K562 (cell line): ENCODE results near the gene MCC. TPM values are rescaled to one million over a fixed set of nuclear protein-coding genes. Genes with fewer than 3 reads are reported as not detected.

ENCODE experiments used
- ATAC-seq: fragments of 200-7000 bp; cut with Tn5 transposase; 3 replicates; pipeline ENCODE4 v1.9.1; 2020; ENCODE audit warnings: moderate library complexity
- BruUV-seq: library from RNA; stranded (reverse); fragments of 400-500 nt; replicated peaks from 2 replicates; lab custom pipeline; 2021; lab: Mats Ljungman, UMichigan
- CTCF ChIA-PET: fragments of 300-600 bp; formaldehyde crosslinking; extraction: SDS; loops from one replicate; lab custom pipeline; 2021; ENCODE audit warnings: low intra/inter-chr PET ratio; lab: Yijun Ruan, JAX
- POLR2A ChIA-PET: fragments of 300-600, 350-650 bp; sonication (Branson Sonifier 250); formaldehyde crosslinking; extraction: SDS; loops from one replicate; lab custom pipeline; 2021; ENCODE audit warnings: antibody characterized with exemption, inconsistent platforms; lab: Yijun Ruan, JAX
- DNase-seq, 4 experiments: peaks; one replicate each; pipeline versions ENCODE4 v3.0.0 to v3.0.0-alpha.2; 2011 to 2018; ENCODE audit warnings: low spot score in 3 of 4, mixed read lengths in 3 of 4; ENCODE audit errors: extremely low read depth in 1 of 4
- FAIRE-seq: peaks from 2 replicates; lab custom pipeline; 2011; peaks lifted over from hg19 to GRCh38; lab: Jason Lieb, UNC
- H2AFZ ChIP-seq: 2 replicates; pipeline ENCODE4 v1.6.0; 2011; ENCODE audit warnings: low read depth, low read length, control low read depth, inconsistent platforms
- H3K27ac ChIP-seq: fragments of 200-600 bp; 3 replicates; pipeline ENCODE4 v1.8.0; 2011; ENCODE audit warnings: low read depth, mild to moderate bottlenecking, control low read depth, inconsistent platforms, low read length, moderate library complexity, mixed read lengths; ENCODE audit errors: extremely low read depth
- H3K27me3 ChIP-seq, 2 experiments: fragments of 300-600 bp in 1 of 2; 2 replicates in 1 of 2; 3 replicates in 1 of 2; pipeline versions ENCODE4 v1.6.0 to v1.8.0; 2011; ENCODE audit warnings: inconsistent platforms in 2 of 2, low read length in 2 of 2, mild to moderate bottlenecking in 1 of 2, mixed read lengths in 1 of 2, moderate library complexity in 1 of 2; ENCODE audit not compliant: control insufficient read depth in 2 of 2, insufficient read depth in 2 of 2
- H3K36me3 ChIP-seq: fragments of 300-600 bp; 3 replicates; pipeline ENCODE4 v1.8.0; 2011; ENCODE audit warnings: mild to moderate bottlenecking, low read length, inconsistent platforms; ENCODE audit not compliant: control insufficient read depth, insufficient read depth
- H3K4me1 ChIP-seq, 2 experiments: fragments of 200-600 bp in 1 of 2; replicated peaks in 1 of 2; 2 replicates in 1 of 2; 3 replicates in 1 of 2; pipeline versions ENCODE4 v1.5.1 to v1.8.0; 2011; ENCODE audit warnings: inconsistent platforms in 2 of 2, low read length in 2 of 2, mild to moderate bottlenecking in 1 of 2, mixed read lengths in 1 of 2, moderate library complexity in 1 of 2; ENCODE audit not compliant: control insufficient read depth in 2 of 2, insufficient read depth in 2 of 2
- H3K4me2 ChIP-seq: 2 replicates; pipeline ENCODE4 v1.6.1; 2011; ENCODE audit warnings: low read length, control low read depth, inconsistent platforms, mixed read lengths; ENCODE audit not compliant: insufficient read depth
- H3K4me3 ChIP-seq: fragments of 200-600 bp; sonication (generic), shearing (Covaris generic); 2 replicates; pipeline ENCODE4 v1.5.1; 2016; ENCODE audit warnings: control low read depth, inconsistent platforms
- H3K79me2 ChIP-seq: fragments of 200-600 bp; 3 replicates; pipeline ENCODE4 v1.8.0; 2011; ENCODE audit warnings: low read length, inconsistent platforms; ENCODE audit not compliant: control insufficient read depth, insufficient read depth
- H3K9ac ChIP-seq, 2 experiments: 2 replicates each; pipeline versions ENCODE4 v1.6.0 to v1.6.1; 2011; ENCODE audit warnings: low read depth in 2 of 2, low read length in 2 of 2, control low read depth in 1 of 2, inconsistent platforms in 1 of 2, mild to moderate bottlenecking in 1 of 2, mixed read lengths in 1 of 2; ENCODE audit not compliant: insufficient read depth in 1 of 2
- H3K9me1 ChIP-seq: one replicate; pipeline ENCODE4 v1.6.0; 2011; ENCODE audit warnings: inconsistent platforms, mild to moderate bottlenecking, low read length, moderate library complexity; ENCODE audit not compliant: control insufficient read depth, insufficient read depth
- H3K9me3 ChIP-seq: replicated peaks from 2 replicates; pipeline ENCODE4 v1.5.1; 2011; ENCODE audit warnings: low read depth, low read length, inconsistent platforms; ENCODE audit not compliant: control insufficient read depth, insufficient read depth
- H4K20me1 ChIP-seq: replicated peaks from 2 replicates; pipeline ENCODE4 v1.6.1; 2011; ENCODE audit warnings: low read length, inconsistent platforms, mixed read lengths; ENCODE audit not compliant: control insufficient read depth, insufficient read depth
- ARNT ChIP-seq, 2 experiments: fragments of 450-650 bp; IDR thresholded peaks; 2 replicates each; pipeline ENCODE4 v1.6.1; 2016; ENCODE audit warnings: mild to moderate bottlenecking in 1 of 2
- BCL6 ChIP-seq: fragments of 250-450 bp; sonication (Bioruptor Pico); IDR thresholded peaks from 2 replicates; pipeline ENCODE4 v1.4.0; 2020
- COPS2 ChIP-seq: fragments of 450-650 bp; conservative IDR thresholded peaks from 2 replicates; pipeline ENCODE4 v1.6.1; 2016; ENCODE audit warnings: mild to moderate bottlenecking, moderate library complexity
- CREBBP ChIP-seq: IDR thresholded peaks from one replicate; pipeline ENCODE4 v1.6.1; 2012; ENCODE audit warnings: low read depth, mild to moderate bottlenecking, control low read depth, inconsistent platforms, low read length
- FOXK1 ChIP-seq: sonication (generic); formaldehyde crosslinking; IDR thresholded peaks from 2 replicates; pipeline ENCODE4 v1.8.0; 2022; ENCODE audit warnings: missing genetic modification reagents, mild to moderate bottlenecking, borderline replicate concordance
- MCM2 ChIP-seq: fragments of 450-650 bp; IDR thresholded peaks from 2 replicates; pipeline ENCODE4 v1.6.1; 2017; ENCODE audit warnings: low read depth, mild to moderate bottlenecking
- MTA2 ChIP-seq: fragments of 450-650 bp; IDR thresholded peaks from 2 replicates; pipeline ENCODE4 v1.6.1; 2016; ENCODE audit warnings: low read depth
- MXI1 ChIP-seq: IDR thresholded peaks from 2 replicates; pipeline ENCODE4 v1.6.1; 2011; ENCODE audit warnings: low read depth, mild to moderate bottlenecking, improper control_type of control experiment, low read length
- NFXL1 ChIP-seq: fragments of 450-650 bp; formaldehyde crosslinking; IDR thresholded peaks from 2 replicates; pipeline ENCODE4 v1.4.0; 2021; ENCODE audit warnings: mild to moderate bottlenecking
- PPARD ChIP-seq: fragments of 250-450 bp; sonication (Bioruptor Pico); IDR thresholded peaks from 2 replicates; pipeline ENCODE4 v1.8.0; 2022; ENCODE audit warnings: inconsistent platforms, mild to moderate bottlenecking, moderate library complexity
- XRCC4 ChIP-seq: IDR thresholded peaks from one replicate; pipeline ENCODE4 v1.6.1; 2011; ENCODE audit not compliant: insufficient read depth, insufficient read length; ENCODE audit errors: extremely low read depth
- ZNF384 ChIP-seq: IDR thresholded peaks from 2 replicates; pipeline ENCODE4 v1.6.1; 2012; ENCODE audit warnings: low read depth, low read length, improper control_type of control experiment
- ZNF696 ChIP-seq: fragments of 250-450 bp; sonication (Bioruptor Pico); conservative IDR thresholded peaks from 2 replicates; pipeline ENCODE4 v1.4.0; 2020; ENCODE audit warnings: mild to moderate bottlenecking, moderate library complexity
- ZNF830 ChIP-seq: fragments of 250-450 bp; sonication (Bioruptor Pico); IDR thresholded peaks from 2 replicates; pipeline ENCODE4 v1.5.0; 2021; ENCODE audit warnings: mild to moderate bottlenecking
- WGBS: fragments of 100-300 bp; shearing (Covaris generic); methylation state at CpG from one replicate; pipeline ENCODE4 v1.1.6; 2016; ENCODE audit warnings: low coverage, mixed read lengths; ENCODE audit not compliant: insufficient coverage; ENCODE audit errors: missing lambda C conversion rate; 5-methylcytosine and 5-hydroxymethylcytosine counted together
- in situ Hi-C: fragments of 300-500 bp; cut with MboI; formaldehyde crosslinking; loops from 4 replicates; pipeline ENCODE4 v1.15.0; 2018; ENCODE audit warnings: inconsistent platforms, mixed read lengths
- intact Hi-C: fragments of 100-400 bp; cut with micrococcal nuclease; formaldehyde crosslinking; loops from 2 replicates; pipeline ENCODE4 v1.14.2; 2022
- polyA plus RNA-seq, 8 experiments: library from polyadenylated mRNA; depleted of rRNA in 4 of 8; stranded (reverse) in 5 of 8; unstranded in 3 of 8; fragments of >200 nt; fragmentation: Nextera tagmentation in 2 of 8; fragmentation: Illumina TruSeq in 1 of 8; extraction: Ambion mirVana in 2 of 8; extraction: Trizol in 1 of 8; gene quantifications; 2 replicates each; pipeline versions ENCODE4 v1.2.1 to v1.2.3, GENCODE V29; 2011 to 2014; ENCODE audit warnings: inconsistent platforms in 1 of 8, missing spikeins in 1 of 8
- total RNA-seq, 7 experiments: library from RNA; depleted of rRNA in 6 of 7; stranded (reverse); fragments of >200 nt in 6 of 7; fragmentation: Illumina TruSeq in 2 of 7; extraction: Trizol in 2 of 7; gene quantifications; 2 replicates each; pipeline versions ENCODE4 v1.2.1 to v1.2.3, GENCODE V29; 2011 to 2021; ENCODE audit warnings: low replicate concordance in 1 of 7
- TF ChIP-seq, protein P1 (sequence below): fragments of 450-650 bp; IDR thresholded peaks from 2 replicates; pipeline ENCODE4 v1.6.1; 2017; ENCODE audit warnings: mild to moderate bottlenecking, moderate library complexity
- TF ChIP-seq, protein P2 (sequence below): sonication (generic); formaldehyde crosslinking; IDR thresholded peaks from 2 replicates; pipeline ENCODE4 v1.8.1; 2022; ENCODE audit warnings: missing genetic modification reagents
- TF ChIP-seq, protein P3 (sequence below), 2 experiments: IDR thresholded peaks in 1 of 2; conservative IDR thresholded peaks in 1 of 2; 2 replicates each; pipeline ENCODE4 v1.6.1; 2016; ENCODE audit warnings: low read depth in 2 of 2, mild to moderate bottlenecking in 1 of 2, missing compliant biosample characterization in 1 of 2, missing genetic modification characterization in 1 of 2, moderate library complexity in 1 of 2

The MCC gene
- total and polyA plus RNA-seq, 9 of the 15 experiments (the other 6 are each of a cell fraction or from before 2014, with no cell fraction given) = 0.04 to 0.24 (median 0.06) TPM; not detected in 1

DNA sequence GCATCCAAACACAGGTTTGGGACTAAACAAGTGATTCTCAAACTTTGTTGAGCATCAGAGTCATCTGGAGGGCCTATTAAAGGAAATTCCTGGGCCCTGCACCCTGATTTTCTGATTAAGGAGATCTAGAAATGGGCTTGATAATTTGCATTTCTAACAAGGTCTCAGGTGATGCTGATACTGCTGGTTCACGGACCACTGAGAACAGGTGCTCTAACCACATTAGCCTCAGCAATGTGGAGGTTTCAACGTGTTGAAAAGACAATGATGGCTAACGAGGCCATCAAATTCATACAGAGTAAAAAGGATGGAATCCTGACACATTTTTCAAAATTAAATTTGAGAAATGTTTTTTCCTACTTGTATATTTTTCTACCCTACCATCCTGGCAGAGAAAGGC lies 225.6 kb downstream of the MCC start:
- 2% methylated on average over 3 of the region's 3 CpGs for WGBS
- Histone ChIP-seq H3K4me3 (no peak overlapping the region), H3K4me2 (no peak overlapping the region), H4K20me1 (no peaks in the 10 kb centered on the region), H3K27me3 (0 out of 5 replicates have a peak, but pooled peaks cover 0 to 3% of the 10 kb centered on the region in 2 experiments)
- in situ Hi-C loops = no loop called here
- no peak for TF ChIP-seq ZNF830 (CRISPR knock-in tag)
- TF ChIP-seq MTA2 = no peak
- no peak for TF ChIP-seq ARNT (IDR thresholded peaks at IDR 0.05)
- no peak for TF ChIP-seq FOXK1
- TF ChIP-seq CREBBP = no peak
- no peak for TF ChIP-seq PPARD (CRISPR knock-in tag)
- no peak for TF ChIP-seq NFXL1 (CRISPR knock-in tag)
- TF ChIP-seq MXI1 = no peak
- TF ChIP-seq ZNF384 = no peak
- TF ChIP-seq, protein P1, sequence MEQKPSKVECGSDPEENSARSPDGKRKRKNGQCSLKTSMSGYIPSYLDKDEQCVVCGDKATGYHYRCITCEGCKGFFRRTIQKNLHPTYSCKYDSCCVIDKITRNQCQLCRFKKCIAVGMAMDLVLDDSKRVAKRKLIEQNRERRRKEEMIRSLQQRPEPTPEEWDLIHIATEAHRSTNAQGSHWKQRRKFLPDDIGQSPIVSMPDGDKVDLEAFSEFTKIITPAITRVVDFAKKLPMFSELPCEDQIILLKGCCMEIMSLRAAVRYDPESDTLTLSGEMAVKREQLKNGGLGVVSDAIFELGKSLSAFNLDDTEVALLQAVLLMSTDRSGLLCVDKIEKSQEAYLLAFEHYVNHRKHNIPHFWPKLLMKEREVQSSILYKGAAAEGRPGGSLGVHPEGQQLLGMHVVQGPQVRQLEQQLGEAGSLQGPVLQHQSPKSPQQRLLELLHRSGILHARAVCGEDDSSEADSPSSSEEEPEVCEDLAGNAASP = no peak
- no peak for TF ChIP-seq XRCC4
- no peak for TF ChIP-seq COPS2
- TF ChIP-seq, protein P2, sequence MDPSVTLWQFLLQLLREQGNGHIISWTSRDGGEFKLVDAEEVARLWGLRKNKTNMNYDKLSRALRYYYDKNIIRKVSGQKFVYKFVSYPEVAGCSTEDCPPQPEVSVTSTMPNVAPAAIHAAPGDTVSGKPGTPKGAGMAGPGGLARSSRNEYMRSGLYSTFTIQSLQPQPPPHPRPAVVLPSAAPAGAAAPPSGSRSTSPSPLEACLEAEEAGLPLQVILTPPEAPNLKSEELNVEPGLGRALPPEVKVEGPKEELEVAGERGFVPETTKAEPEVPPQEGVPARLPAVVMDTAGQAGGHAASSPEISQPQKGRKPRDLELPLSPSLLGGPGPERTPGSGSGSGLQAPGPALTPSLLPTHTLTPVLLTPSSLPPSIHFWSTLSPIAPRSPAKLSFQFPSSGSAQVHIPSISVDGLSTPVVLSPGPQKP (CRISPR knock-in tag) = no peak
- TF ChIP-seq, protein P3, sequence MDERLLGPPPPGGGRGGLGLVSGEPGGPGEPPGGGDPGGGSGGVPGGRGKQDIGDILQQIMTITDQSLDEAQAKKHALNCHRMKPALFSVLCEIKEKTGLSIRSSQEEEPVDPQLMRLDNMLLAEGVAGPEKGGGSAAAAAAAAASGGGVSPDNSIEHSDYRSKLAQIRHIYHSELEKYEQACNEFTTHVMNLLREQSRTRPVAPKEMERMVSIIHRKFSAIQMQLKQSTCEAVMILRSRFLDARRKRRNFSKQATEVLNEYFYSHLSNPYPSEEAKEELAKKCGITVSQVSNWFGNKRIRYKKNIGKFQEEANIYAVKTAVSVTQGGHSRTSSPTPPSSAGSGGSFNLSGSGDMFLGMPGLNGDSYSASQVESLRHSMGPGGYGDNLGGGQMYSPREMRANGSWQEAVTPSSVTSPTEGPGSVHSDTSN (CRISPR knock-in tag; IDR thresholded peaks at IDR 0.05; ENCODE audit: low read depth) = no peak
- TF ChIP-seq, protein P3 (tag; conservative IDR thresholded peaks at IDR 0.05; ENCODE audit: low read depth) = no peak
- no peak for TF ChIP-seq MCM2
- TF ChIP-seq BCL6 = no peak
- no peak for TF ChIP-seq ZNF696 (CRISPR knock-in tag)
- TF ChIP-seq, all 486 proteins: peak for 0
- ChIA-PET CTCF (no interaction called here), POLR2A (interaction anchor here (0.6 kb wide), 1 partner anchor 205 kb away, joined by 3 read pairs; no protein-coding TSS in a partner anchor)
- no peak for ATAC-seq
- H3K9ac ChIP-seq = no peak overlapping the region
- no peaks in the 10 kb centered on the region for H3K9me3 ChIP-seq
- no peak for DNase-seq
- FAIRE-seq = no peak
- BruUV-seq = no TSS peak
- H3K4me1 ChIP-seq = no peaks in the 10 kb centered on the region
- no peaks in the 10 kb centered on the region for H3K9me1 ChIP-seq
- intact Hi-C loops = no loop called here
- no peaks in the 10 kb centered on the region for H3K36me3 ChIP-seq
- H2AFZ ChIP-seq = no peak overlapping the region
- H3K79me2 ChIP-seq = no peaks in the 10 kb centered on the region
- H3K27ac ChIP-seq = no peak overlapping the region
